ENCODE measurements around the gene CNFN.

The CNFN gene

GRCh38 chr19:42348211-42348610, 41.9 kb downstream of the CNFN start:
- H3K79me2 ChIP-seq (ENCODE audit: control insufficient read depth, insufficient read depth, low read length, poor library complexity): no peaks in the 10 kb centered on the region
- DNase-seq: no peak
- H3K27me3 ChIP-seq (ENCODE audit: insufficient read depth, low read length): no peaks in the 10 kb centered on the region
- no peak overlapping the region for H2BK120ac ChIP-seq (ENCODE audit: insufficient read depth, low read length, poor library complexity)
- H3K23ac ChIP-seq (ENCODE audit: low read length): no peak overlapping the region
- H2AFZ ChIP-seq (ENCODE audit: insufficient read depth, low read length, poor library complexity): no peak overlapping the region
- H3K4me2 ChIP-seq (ENCODE audit: low read length): no peak overlapping the region
- no peak overlapping the region for H3K14ac ChIP-seq (ENCODE audit: low read length)
- H3K27ac ChIP-seq (ENCODE audit: low read depth, low read length): no peak overlapping the region
- H3K4me1 ChIP-seq (ENCODE audit: control insufficient read depth in 1 of 2, insufficient read depth in 2 of 2, low read length in 2 of 2): peaks cover 0 to 5% of the 10 kb centered on the region in 2 experiments
- H3K4ac ChIP-seq (ENCODE audit: low read depth, low read length): no peak overlapping the region
- H2BK5ac ChIP-seq (ENCODE audit: low read depth, low read length, poor library complexity): no peak overlapping the region
- H2BK12ac ChIP-seq (ENCODE audit: low read length): no peak overlapping the region
- no peak overlapping the region for H4K12ac ChIP-seq (ENCODE audit: low read depth, low read length)
- no peak overlapping the region for H4K8ac ChIP-seq (ENCODE audit: low read depth, low read length)
- H3K18ac ChIP-seq (ENCODE audit: low read length): no peak overlapping the region
- H3K9me3 ChIP-seq (ENCODE audit: insufficient read depth, low read depth, low read length): peaks cover 2% of the 10 kb centered on the region
- H3K79me1 ChIP-seq (ENCODE audit: low read length): no peaks in the 10 kb centered on the region
- H3K9ac ChIP-seq (ENCODE audit: low read length): no peak overlapping the region
- no peak overlapping the region for H4K91ac ChIP-seq (ENCODE audit: low read depth, low read length)
- peaks cover 6 to 19% of the 10 kb centered on the region in 2 experiments for H3K36me3 ChIP-seq (ENCODE audit: control insufficient read depth in 1 of 2, insufficient read depth in 2 of 2, low read length in 2 of 2)
- no peak overlapping the region for H2AK5ac ChIP-seq (ENCODE audit: low read length)
- no peak overlapping the region for H3K4me3 ChIP-seq (ENCODE audit: low read depth, low read length)
- no CpG with 5 or more reads among the region's 14 CpGs for WGBS (ENCODE audit: extremely low coverage, insufficient coverage, insufficient read length)

GRCh38 chr19:42345191-42345812, 44.8 kb downstream of the CNFN start:
- peaks cover 0 to 5% of the 10 kb centered on the region in 2 experiments for H3K4me1 ChIP-seq (ENCODE audit: control insufficient read depth in 1 of 2, insufficient read depth in 2 of 2, low read length in 2 of 2)
- no peak overlapping the region for H4K12ac ChIP-seq (ENCODE audit: low read depth, low read length)
- no peak for DNase-seq
- peaks cover 4 to 16% of the 10 kb centered on the region in 2 experiments for H3K36me3 ChIP-seq (ENCODE audit: control insufficient read depth in 1 of 2, insufficient read depth in 2 of 2, low read length in 2 of 2)
- no peaks in the 10 kb centered on the region for H3K27me3 ChIP-seq (ENCODE audit: insufficient read depth, low read length)
- no peak overlapping the region for H3K18ac ChIP-seq (ENCODE audit: low read length)
- H3K27ac ChIP-seq (ENCODE audit: low read depth, low read length): no peak overlapping the region
- no peak overlapping the region for H2AK5ac ChIP-seq (ENCODE audit: low read length)
- WGBS (ENCODE audit: extremely low coverage, insufficient coverage, insufficient read length): no CpG with 5 or more reads among the region's 6 CpGs
- no peak overlapping the region for H3K4me3 ChIP-seq (ENCODE audit: low read depth, low read length)
- no peak overlapping the region for H2BK120ac ChIP-seq (ENCODE audit: insufficient read depth, low read length, poor library complexity)
- H3K23ac ChIP-seq (ENCODE audit: low read length): no peak overlapping the region
- no peak overlapping the region for H3K14ac ChIP-seq (ENCODE audit: low read length)
- H3K9ac ChIP-seq (ENCODE audit: low read length): no peak overlapping the region
- no peaks in the 10 kb centered on the region for H3K79me1 ChIP-seq (ENCODE audit: low read length)
- H3K4ac ChIP-seq (ENCODE audit: low read depth, low read length): no peak overlapping the region
- no peaks in the 10 kb centered on the region for H3K79me2 ChIP-seq (ENCODE audit: control insufficient read depth, insufficient read depth, low read length, poor library complexity)
- no peak overlapping the region for H3K4me2 ChIP-seq (ENCODE audit: low read length)
- H2BK5ac ChIP-seq (ENCODE audit: low read depth, low read length, poor library complexity): no peak overlapping the region
- H4K91ac ChIP-seq (ENCODE audit: low read depth, low read length): no peak overlapping the region
- H2BK12ac ChIP-seq (ENCODE audit: low read length): no peak overlapping the region
- no peak overlapping the region for H4K8ac ChIP-seq (ENCODE audit: low read depth, low read length)
- no peak overlapping the region for H2AFZ ChIP-seq (ENCODE audit: insufficient read depth, low read length, poor library complexity)
- H3K9me3 ChIP-seq (ENCODE audit: insufficient read depth, low read depth, low read length): no peaks in the 10 kb centered on the region

- no peak overlapping the region for H3K14ac ChIP-seq (ENCODE audit: low read length)
- no peak overlapping the region for H3K4ac ChIP-seq (ENCODE audit: low read depth, low read length)
- no peak overlapping the region for H3K23ac ChIP-seq (ENCODE audit: low read length)
- H2BK120ac ChIP-seq (ENCODE audit: insufficient read depth, low read length, poor library complexity): no peak overlapping the region
- H4K12ac ChIP-seq (ENCODE audit: low read depth, low read length): no peak overlapping the region
- H3K4me1 ChIP-seq (ENCODE audit: control insufficient read depth in 1 of 2, insufficient read depth in 2 of 2, low read length in 2 of 2): peaks cover 0 to 5% of the 10 kb centered on the region in 2 experiments
- DNase-seq: no peak
- WGBS (ENCODE audit: extremely low coverage, insufficient coverage, insufficient read length): no CpG with 5 or more reads among the region's 18 CpGs
- H3K18ac ChIP-seq (ENCODE audit: low read length): no peak overlapping the region
- no peaks in the 10 kb centered on the region for H3K27me3 ChIP-seq (ENCODE audit: insufficient read depth, low read length)
- H2AK5ac ChIP-seq (ENCODE audit: low read length): no peak overlapping the region
- peak overlapping the region; percentile 47 for H3K4me3 ChIP-seq (ENCODE audit: low read depth, low read length)
- no peak overlapping the region for H4K8ac ChIP-seq (ENCODE audit: low read depth, low read length)
- no peak overlapping the region for H4K91ac ChIP-seq (ENCODE audit: low read depth, low read length)
- no peaks in the 10 kb centered on the region for H3K79me2 ChIP-seq (ENCODE audit: control insufficient read depth, insufficient read depth, low read length, poor library complexity)
- H3K27ac ChIP-seq (ENCODE audit: low read depth, low read length): no peak overlapping the region
- H3K9me3 ChIP-seq (ENCODE audit: insufficient read depth, low read depth, low read length): no peaks in the 10 kb centered on the region
- no peak overlapping the region for H3K4me2 ChIP-seq (ENCODE audit: low read length)
- H3K9ac ChIP-seq (ENCODE audit: low read length): no peak overlapping the region
- H2AFZ ChIP-seq (ENCODE audit: insufficient read depth, low read length, poor library complexity): no peak overlapping the region
- H3K36me3 ChIP-seq (ENCODE audit: control insufficient read depth in 1 of 2, insufficient read depth in 2 of 2, low read length in 2 of 2): peaks cover 2 to 13% of the 10 kb centered on the region in 2 experiments
- H3K79me1 ChIP-seq (ENCODE audit: low read length): no peaks in the 10 kb centered on the region
- no peak overlapping the region for H2BK12ac ChIP-seq (ENCODE audit: low read length)
- no peak overlapping the region for H2BK5ac ChIP-seq (ENCODE audit: low read depth, low read length, poor library complexity)
Observed at GRCh38 chr19:42344336-42344893, 45.7 kb downstream of the CNFN start.

GRCh38 chr19:42343344-42344110, 46.6 kb downstream of the CNFN start:
- Histone ChIP-seq H3K18ac (ENCODE audit: low read length) (no peak overlapping the region), H3K27me3 (ENCODE audit: insufficient read depth, low read length) (no peaks in the 10 kb centered on the region), H3K14ac (ENCODE audit: low read length) (no peak overlapping the region), H3K9ac (ENCODE audit: low read length) (no peak overlapping the region), H2BK12ac (ENCODE audit: low read length) (no peak overlapping the region), H2AK5ac (ENCODE audit: low read length) (no peak overlapping the region), H3K36me3 (ENCODE audit: control insufficient read depth in 1 of 2, insufficient read depth in 2 of 2, low read length in 2 of 2) (peaks cover 2 to 13% of the 10 kb centered on the region in 2 experiments), H3K79me2 (ENCODE audit: control insufficient read depth, insufficient read depth, low read length, poor library complexity) (no peaks in the 10 kb centered on the region), H3K9me3 (ENCODE audit: insufficient read depth, low read depth, low read length) (no peaks in the 10 kb centered on the region), H4K91ac (ENCODE audit: low read depth, low read length) (no peak overlapping the region), H2AFZ (ENCODE audit: insufficient read depth, low read length, poor library complexity) (no peak overlapping the region), H3K79me1 (ENCODE audit: low read length) (no peaks in the 10 kb centered on the region), H2BK120ac (ENCODE audit: insufficient read depth, low read length, poor library complexity) (no peak overlapping the region), H3K27ac (ENCODE audit: low read depth, low read length) (no peak overlapping the region), H4K12ac (ENCODE audit: low read depth, low read length) (no peak overlapping the region), H2BK5ac (ENCODE audit: low read depth, low read length, poor library complexity) (no peak overlapping the region), H3K4me2 (ENCODE audit: low read length) (no peak overlapping the region), H3K23ac (ENCODE audit: low read length) (no peak overlapping the region), H3K4me1 (ENCODE audit: control insufficient read depth in 1 of 2, insufficient read depth in 2 of 2, low read length in 2 of 2) (peaks cover 0 to 5% of the 10 kb centered on the region in 2 experiments), H4K8ac (ENCODE audit: low read depth, low read length) (no peak overlapping the region), H3K4me3 (ENCODE audit: low read depth, low read length) (no peak overlapping the region), H3K4ac (ENCODE audit: low read depth, low read length) (no peak overlapping the region)
- DNase-seq: no peak
- WGBS (ENCODE audit: extremely low coverage, insufficient coverage, insufficient read length): no CpG with 5 or more reads among the region's 17 CpGs
